NCI-H82 (cell line): Measurements from ENCODE around the gene WFIKKN1.

ENCODE experiments used
- DNase-seq: peaks from one replicate; lab custom pipeline; 2025; lab: John Stamatoyannopoulos, UW

Gene WFIKKN1

GRCh38 chr16:624526-625070 is 6.2 kb upstream of the WFIKKN1 start:
- no peak for DNase-seq

- DNase-seq, result no peak
These were observed 5.4 kb upstream of the WFIKKN1 start for GRCh38 chr16:625117-625976.

GRCh38 chr16:625977-626765 is 4.6 kb upstream of the WFIKKN1 start:
- no peak for DNase-seq

GRCh38 chr16:626787-627453 is 3.9 kb upstream of the WFIKKN1 start:
- DNase-seq, result no peak

GRCh38 chr16:627454-628239 is 3.1 kb upstream of the WFIKKN1 start:
- DNase-seq, result no peak

GRCh38 chr16:628321-629061 is 2.3 kb upstream of the WFIKKN1 start:
- no peak for DNase-seq

- DNase-seq, result peak; percentile 80
These were observed 1.5 kb upstream of the WFIKKN1 start for GRCh38 chr16:629185-629832.

GRCh38 chr16:629833-630248 is 944 bp upstream of the WFIKKN1 start:
- no peak for DNase-seq

GRCh38 chr16:630249-630814 is 453 bp upstream of the WFIKKN1 start:
- no peak for DNase-seq

GRCh38 chr16:631808-632358 is 1.1 kb downstream of the WFIKKN1 start:
- no peak for DNase-seq

- no peak for DNase-seq
These were observed 1.9 kb downstream of the WFIKKN1 start for GRCh38 chr16:632486-633335.

GRCh38 chr16:633336-634050 is 2.7 kb downstream of the WFIKKN1 start:
- DNase-seq, result no peak

GRCh38 chr16:634051-634670 is 3.4 kb downstream of the WFIKKN1 start:
- DNase-seq, result no peak

GRCh38 chr16:634996-635395 is 4.2 kb downstream of the WFIKKN1 start:
- no peak for DNase-seq

GRCh38 chr16:635573-636205 is 4.9 kb downstream of the WFIKKN1 start:
- no peak for DNase-seq

GRCh38 chr16:636206-637080 is 5.7 kb downstream of the WFIKKN1 start, which contains the start of gene METTL26:
Gene METTL26, minus strand, starts transcription at chr16:636305. Its CDS starts 15 bp downstream, at chr16:636290.
- peak; percentile 98 for DNase-seq
